ENCODE measurements around the gene GARIN3.
"Not testable (repeated sequence)": the region's sequence is repeated elsewhere in the genome, so short reads cannot be mapped to it uniquely, and the experiment has no call there.

GARIN3 gene

GRCh38 chr5:157186309-157187045, 20.4 kb upstream of the GARIN3 start:
- DNase-seq (ENCODE audit: low read depth) = no peak
- TF ChIP-seq MAX (IDR thresholded peaks at IDR 0.05; ENCODE audit: low read depth, low read length) (no peak), MYC (IDR thresholded peaks at IDR 0.05; ENCODE audit: low read depth, low read length) (no peak), POLR2A (IDR thresholded peaks at IDR 0.05; ENCODE audit: extremely low read depth, insufficient read length) (no peak), CTCF (IDR thresholded peaks at IDR 0.05; ENCODE audit: low read depth, low read length) (no peak)
- no peak overlapping the region for H3K4me3 ChIP-seq (ENCODE audit: low read depth, low read length)

- not testable (repeated sequence) for H3K4me3 ChIP-seq (ENCODE audit: low read depth, low read length); DNase-seq (ENCODE audit: low read depth)
Observed at GRCh38 chr5:157185122-157185521, 19.1 kb upstream of the GARIN3 start.

GRCh38 chr5:157184117-157184670, 18.1 kb upstream of the GARIN3 start:
- H3K4me3 ChIP-seq (ENCODE audit: low read depth, low read length) = no peak overlapping the region
- TF ChIP-seq CTCF (IDR thresholded peaks at IDR 0.05; ENCODE audit: low read depth, low read length) = no peak
- no peak for TF ChIP-seq POLR2A (IDR thresholded peaks at IDR 0.05; ENCODE audit: extremely low read depth, insufficient read length)
- DNase-seq (ENCODE audit: low read depth) = no peak

- DNase-seq (ENCODE audit: low read depth) = no peak
- no peak overlapping the region for H3K4me3 ChIP-seq (ENCODE audit: low read depth, low read length)
- TF ChIP-seq MYC (IDR thresholded peaks at IDR 0.05; ENCODE audit: low read depth, low read length) = no peak
- TF ChIP-seq MAX (IDR thresholded peaks at IDR 0.05; ENCODE audit: low read depth, low read length) = no peak
- no peak for TF ChIP-seq POLR2A (IDR thresholded peaks at IDR 0.05; ENCODE audit: extremely low read depth, insufficient read length)
- no peak for TF ChIP-seq CTCF (IDR thresholded peaks at IDR 0.05; ENCODE audit: low read depth, low read length)
Observed at GRCh38 chr5:157182143-157182757, 16.2 kb upstream of the GARIN3 start.

- no peak for TF ChIP-seq CTCF (IDR thresholded peaks at IDR 0.05; ENCODE audit: low read depth, low read length)
- TF ChIP-seq POLR2A (IDR thresholded peaks at IDR 0.05; ENCODE audit: extremely low read depth, insufficient read length) = no peak
- TF ChIP-seq MAX (IDR thresholded peaks at IDR 0.05; ENCODE audit: low read depth, low read length) = no peak
- TF ChIP-seq MYC (IDR thresholded peaks at IDR 0.05; ENCODE audit: low read depth, low read length) = no peak
- H3K4me3 ChIP-seq (ENCODE audit: low read depth, low read length) = no peak within 1 kb of the TSS
- DNase-seq (ENCODE audit: low read depth) = no peak
Observed at GRCh38 chr5:157180374-157181264, 14.6 kb upstream of the GARIN3 start, which contains the start of gene ITK. Gene ITK (plus strand): TSS chr5:157180840. CDS start chr5:157180978, 138 bp downstream.

- no peak for TF ChIP-seq MAX (IDR thresholded peaks at IDR 0.05; ENCODE audit: low read depth, low read length)
- no peak for TF ChIP-seq CTCF (IDR thresholded peaks at IDR 0.05; ENCODE audit: low read depth, low read length)
- TF ChIP-seq MYC (IDR thresholded peaks at IDR 0.05; ENCODE audit: low read depth, low read length) = no peak
- TF ChIP-seq POLR2A (IDR thresholded peaks at IDR 0.05; ENCODE audit: extremely low read depth, insufficient read length) = no peak
- no peak for DNase-seq (ENCODE audit: low read depth)
- H3K4me3 ChIP-seq (ENCODE audit: low read depth, low read length) = no peak overlapping the region
Observed at GRCh38 chr5:157178966-157179365, 12.9 kb upstream of the GARIN3 start.

Measured in NB4 (cell line).